H1 (cell line): ENCODE results near the gene PNLDC1. TPM values are rescaled to one million over a fixed set of nuclear protein-coding genes. Genes with fewer than 3 reads are reported as not detected.

Experiments used
- CTCF ChIA-PET: fragments of 300-600 bp; sonication (Branson Sonifier 250); formaldehyde crosslinking; loops from one replicate; lab custom pipeline; 2021; ENCODE audit not compliant: partially characterized antibody; lab: Charles Lee
- POLR2A ChIA-PET: fragments of 300-600 bp; sonication (Branson Sonifier 250); formaldehyde crosslinking; loops from one replicate; lab custom pipeline; 2021; ENCODE audit warnings: inconsistent platforms; ENCODE audit not compliant: partially characterized antibody; lab: Charles Lee
- DNase-seq, 2 experiments: peaks; one replicate each; pipeline versions ENCODE4 v3.0.0 to v3.0.0-alpha.2; 2010 to 2022; ENCODE audit warnings: low spot score in 2 of 2, low read depth in 1 of 2, mixed read lengths in 1 of 2
- FAIRE-seq: peaks from 2 replicates; lab custom pipeline; 2011; peaks lifted over from hg19 to GRCh38; lab: Jason Lieb, UNC
- H2AFZ ChIP-seq: 2 replicates; pipeline ENCODE4 v1.8.1; 2012; ENCODE audit warnings: low read length, inconsistent platforms
- H2AK5ac ChIP-seq: 2 replicates; pipeline ENCODE4 v1.6.1; 2013; ENCODE audit warnings: low read depth, low read length
- H2BK120ac ChIP-seq: replicated peaks from 2 replicates; pipeline ENCODE3; 2013; ENCODE audit warnings: low read depth, low read length, inconsistent platforms
- H2BK12ac ChIP-seq: 2 replicates; pipeline ENCODE4 v1.6.1; 2013; ENCODE audit warnings: low read depth, low read length
- H2BK15ac ChIP-seq: 2 replicates; pipeline ENCODE4 v1.6.1; 2013; ENCODE audit warnings: low read length
- H2BK20ac ChIP-seq: 2 replicates; pipeline ENCODE4 v1.6.1; 2013; ENCODE audit warnings: low read length
- H2BK5ac ChIP-seq: 2 replicates; pipeline ENCODE4 v1.6.1; 2013; ENCODE audit warnings: low read depth, low read length
- H3K14ac ChIP-seq: 2 replicates; pipeline ENCODE4 v1.6.1; 2013; ENCODE audit warnings: inconsistent platforms; ENCODE audit not compliant: insufficient read length
- H3K18ac ChIP-seq: 2 replicates; pipeline ENCODE4 v1.6.1; 2013; ENCODE audit warnings: low read length; ENCODE audit errors: extremely low read depth
- H3K23ac ChIP-seq: 2 replicates; pipeline ENCODE4 v1.6.1; 2013; ENCODE audit warnings: inconsistent platforms; ENCODE audit not compliant: insufficient read length
- H3K23me2 ChIP-seq: 2 replicates; pipeline ENCODE4 v1.6.1; 2013; ENCODE audit warnings: low read depth, low read length
- H3K27ac ChIP-seq: 2 replicates; pipeline ENCODE4 v1.6.1; 2011; ENCODE audit warnings: low read depth, low read length, inconsistent platforms
- H3K27me3 ChIP-seq, 4 experiments: replicated peaks in 1 of 4; 1 replicate in 1 of 4; 2 replicates in 3 of 4; pipeline versions ENCODE4 v1.6.1 to v1.8.1; 2011 to 2013; ENCODE audit warnings: low read length in 3 of 4, mild to moderate bottlenecking in 3 of 4, inconsistent platforms in 2 of 4, mixed read lengths in 2 of 4, moderate library complexity in 1 of 4; ENCODE audit not compliant: control insufficient read depth in 3 of 4, insufficient read depth in 3 of 4; ENCODE audit errors: extremely low read depth in 1 of 4
- H3K36me3 ChIP-seq, 4 experiments: 2 replicates each; pipeline versions ENCODE4 v1.6.1 to v1.8.1; 2011 to 2013; ENCODE audit warnings: mild to moderate bottlenecking in 4 of 4, low read length in 3 of 4, moderate library complexity in 2 of 4, control low read depth in 1 of 4, inconsistent platforms in 1 of 4; ENCODE audit not compliant: insufficient read depth in 4 of 4, control insufficient read depth in 2 of 4
- H3K4ac ChIP-seq: replicated peaks from 2 replicates; pipeline ENCODE3; 2013; ENCODE audit warnings: low read length, low read depth, mixed read lengths, inconsistent platforms; ENCODE audit not compliant: insufficient read length
- H3K4me1 ChIP-seq, 4 experiments: replicated peaks in 1 of 4; 1 replicate in 1 of 4; 2 replicates in 3 of 4; pipeline versions ENCODE4 v1.6.1 to v1.8.1; 2011 to 2013; ENCODE audit warnings: low read length in 3 of 4, inconsistent platforms in 2 of 4, mixed read lengths in 1 of 4; ENCODE audit not compliant: insufficient read depth in 4 of 4, control insufficient read depth in 3 of 4
- H3K4me2 ChIP-seq, 2 experiments: 2 replicates each; pipeline versions ENCODE4 v1.6.1 to v1.8.1; 2011 to 2013; ENCODE audit warnings: low read depth in 2 of 2, low read length in 2 of 2, control low read depth in 1 of 2, inconsistent platforms in 1 of 2, mild to moderate bottlenecking in 1 of 2; ENCODE audit not compliant: insufficient read depth in 1 of 2
- H3K4me3 ChIP-seq, 4 experiments: fragments of 200-600, 300-600 bp in 1 of 4; sonication (generic), shearing (Covaris generic), sonication (Bioruptor Twin) in 1 of 4; 2 replicates each; pipeline versions ENCODE4 v1.5.1 to v1.8.1; 2011 to 2016; ENCODE audit warnings: low read length in 4 of 4, low read depth in 3 of 4, control low read depth in 2 of 4, inconsistent platforms in 2 of 4, mild to moderate bottlenecking in 2 of 4, mixed read lengths in 1 of 4, moderate library complexity in 1 of 4; ENCODE audit not compliant: insufficient read depth in 2 of 4; ENCODE audit errors: extremely low read depth in 1 of 4
- H3K56ac ChIP-seq: replicated peaks from 2 replicates; pipeline ENCODE3; 2013; ENCODE audit warnings: low read depth, mild to moderate bottlenecking, mixed read lengths, low read length, inconsistent platforms; ENCODE audit not compliant: insufficient read length
- H3K79me1 ChIP-seq: 2 replicates; pipeline ENCODE4 v1.6.1; 2013; ENCODE audit warnings: low read depth, low read length, control low read depth
- H3K79me2 ChIP-seq, 2 experiments: 2 replicates each; pipeline versions ENCODE4 v1.6.1 to v1.8.1; 2012 to 2013; ENCODE audit warnings: low read length in 2 of 2, mild to moderate bottlenecking in 2 of 2, inconsistent platforms in 1 of 2; ENCODE audit not compliant: insufficient read depth in 2 of 2, control insufficient read depth in 1 of 2
- H3K9ac ChIP-seq, 4 experiments: replicated peaks in 1 of 4; 1 replicate in 1 of 4; 2 replicates in 3 of 4; pipeline versions ENCODE4 v1.6.1 to v1.8.1; 2011 to 2013; ENCODE audit warnings: low read depth in 3 of 4, low read length in 3 of 4, control low read depth in 2 of 4, mild to moderate bottlenecking in 2 of 4, moderate library complexity in 2 of 4, inconsistent platforms in 1 of 4; ENCODE audit errors: extremely low read depth in 1 of 4
- H3K9me3 ChIP-seq, 2 experiments: 2 replicates each; pipeline versions ENCODE4 v1.6.1 to v1.8.1; 2012 to 2013; ENCODE audit warnings: mild to moderate bottlenecking in 2 of 2, moderate library complexity in 2 of 2, control low read depth in 1 of 2, inconsistent platforms in 1 of 2, low read depth in 1 of 2, low read length in 1 of 2, mixed read lengths in 1 of 2; ENCODE audit not compliant: insufficient read depth in 2 of 2
- H4K20me1 ChIP-seq, 2 experiments: replicated peaks in 1 of 2; 2 replicates each; pipeline versions ENCODE3 to v1.8.1; 2011 to 2013; ENCODE audit warnings: inconsistent platforms in 2 of 2, low read length in 2 of 2, mild to moderate bottlenecking in 1 of 2; ENCODE audit not compliant: insufficient read depth in 2 of 2, control insufficient read depth in 1 of 2
- H4K5ac ChIP-seq: 2 replicates; pipeline ENCODE4 v1.6.1; 2013; ENCODE audit warnings: low read length, low read depth, mixed read lengths, inconsistent platforms; ENCODE audit not compliant: insufficient read length
- H4K8ac ChIP-seq: 2 replicates; pipeline ENCODE4 v1.8.0; 2013; ENCODE audit warnings: mild to moderate bottlenecking, moderate library complexity, low read length, inconsistent platforms; ENCODE audit not compliant: insufficient read depth; ENCODE audit errors: extremely low read depth
- H4K91ac ChIP-seq: replicated peaks from 2 replicates; pipeline ENCODE3; 2013; ENCODE audit warnings: low read length, mixed read lengths, inconsistent platforms; ENCODE audit not compliant: insufficient read length
- GABPA ChIP-seq: IDR thresholded peaks from 2 replicates; pipeline ENCODE4 v1.6.1; 2011; ENCODE audit warnings: mild to moderate bottlenecking, low read length, moderate library complexity, borderline replicate concordance; ENCODE audit not compliant: insufficient read depth
- SP1 ChIP-seq: IDR thresholded peaks from 2 replicates; pipeline ENCODE4 v1.6.1; 2011; ENCODE audit warnings: low read depth, low read length
- SP2 ChIP-seq: IDR thresholded peaks from 2 replicates; pipeline ENCODE4 v1.6.1; 2012; ENCODE audit warnings: mild to moderate bottlenecking, low read length, inconsistent platforms
- TAF1 ChIP-seq: IDR thresholded peaks from 2 replicates; pipeline ENCODE4 v1.6.1; 2011; ENCODE audit warnings: mild to moderate bottlenecking, low read depth, low read length
- WGBS, 2 experiments: shearing (Covaris generic) in 1 of 2; methylation state at CpG; one replicate each; pipeline versions ENCODE4 v1.1.6 to v1.1.7; 2013 to 2015; ENCODE audit warnings: low lambda C conversion rate in 2 of 2, mixed read lengths in 2 of 2, inconsistent platforms in 1 of 2, low coverage in 1 of 2, missing lambda C conversion rate in 1 of 2; ENCODE audit not compliant: insufficient replicate concordance in 2 of 2, insufficient coverage in 1 of 2, insufficient read length in 1 of 2; ENCODE audit errors: extremely low coverage in 1 of 2, missing lambda C conversion rate in 1 of 2; 5-methylcytosine and 5-hydroxymethylcytosine counted together
- polyA plus RNA-seq, 7 experiments: library from polyadenylated mRNA; depleted of rRNA in 3 of 7; stranded (reverse) in 5 of 7; unstranded in 2 of 7; fragments of >200 nt in 5 of 7; fragments of 200-250 nt in 2 of 7; gene quantifications; 1 replicate in 5 of 7; 2 replicates in 1 of 7; 4 replicates in 1 of 7; pipeline versions ENCODE4 v1.2.1 to v1.2.3, GENCODE V29; 2011 to 2013; ENCODE audit warnings: missing spikeins in 2 of 7, mixed read lengths in 2 of 7
- total RNA-seq: library from RNA; stranded (reverse); fragmentation: NEBNext Ultra II Directional; extraction: Animal tissue kit (Norgen Biotek cat#: 25700); gene quantifications from 2 replicates; pipeline ENCODE4 v1.2.1, GENCODE V29; 2021

The PNLDC1 gene
- total and polyA plus RNA-seq, 2 of the 8 experiments (the other 6 are each of a cell fraction or from before 2014, with no cell fraction given), result 0.15 to 0.34 TPM

GRCh38 chr6:159833556-159833955 is 33.5 kb downstream of the PNLDC1 start:
- H3K4ac ChIP-seq, result no peak overlapping the region
- no peak for FAIRE-seq
- H2BK120ac ChIP-seq, result no peak overlapping the region
- no peak overlapping the region; the same call in 1 of the 2 replicates for H3K18ac ChIP-seq
- no peaks in the 10 kb centered on the region; a peak in 1 of 4 replicates for H3K9me3 ChIP-seq
- H2BK15ac ChIP-seq, result 0 out of 2 replicates have a peak overlapping the region, but pooled peaks have one; percentile 65
- H4K5ac ChIP-seq, result no peak overlapping the region
- no peak overlapping the region for H3K9ac ChIP-seq
- H2BK5ac ChIP-seq, result no peak overlapping the region; the same call in 1 of the 2 replicates
- POLR2A ChIA-PET, result interaction anchor here (0.6 to 1.8 kb wide), 5 partner anchors 11 to 137 kb away, joined by 3 to 4 read pairs (median 3); partner anchors contain the start of gene MRPL18
- H3K23me2 ChIP-seq, result no peaks in the 10 kb centered on the region; the same call in 1 of the 2 replicates
- H3K4me1 ChIP-seq, result peaks cover 0 to 20% (median 11%) of the 10 kb centered on the region in 4 experiments; a peak in 6 of 7 replicates
- H3K14ac ChIP-seq, result no peak overlapping the region
- H3K23ac ChIP-seq, result no peak overlapping the region
- no peak overlapping the region for H3K4me2 ChIP-seq
- H3K4me3 ChIP-seq, result no peak overlapping the region
- 0 out of 2 replicates have a peak overlapping the region, but pooled peaks have one; percentile 71 for H2BK12ac ChIP-seq
- H3K27me3 ChIP-seq, result no peaks in the 10 kb centered on the region; a peak in 1 of 7 replicates
- no peak overlapping the region for H4K8ac ChIP-seq
- H3K27ac ChIP-seq, result no peak overlapping the region
- peak overlapping the region; percentile 24; the same call in 1 of the 2 replicates for H2AFZ ChIP-seq
- CTCF ChIA-PET, result interaction anchor here (0.7 to 3.7 kb wide), 6 partner anchors 11 to 428 kb away, joined by 3 to 14 read pairs (median 4); no protein-coding TSS in a partner anchor
- H3K79me2 ChIP-seq, result no peaks in the 10 kb centered on the region
- H3K79me1 ChIP-seq, result no peaks in the 10 kb centered on the region
- peak overlapping the region; percentile 50 for H4K91ac ChIP-seq
- no peak overlapping the region for H3K56ac ChIP-seq
- H4K20me1 ChIP-seq, result no peaks in the 10 kb centered on the region
- no peaks in the 10 kb centered on the region for H3K36me3 ChIP-seq
- WGBS, 2 experiments, result 100% methylated on average over 2 of the region's 2 CpGs; no CpG with 5 or more reads in 1 of the 2 experiments
- H2BK20ac ChIP-seq, result 0 out of 2 replicates have a peak overlapping the region, but pooled peaks have one; percentile 38
- DNase-seq, result no peak
- no peak overlapping the region for H2AK5ac ChIP-seq
- TF ChIP-seq SP1 (no peak), TAF1 (no peak), SP2 (no peak), GABPA (no peak)
